GM19467 (cell line): Measurements from ENCODE around the gene MARK2.
A peak's percentile ranks its signal among the peaks of the same experiment; 100 is the strongest.

Experiments
- ATAC-seq: cut with Tn5 transposase; IDR thresholded peaks from one replicate; pipeline ENCODE4 v1.9.1; 2021; ENCODE audit warnings: mild to moderate bottlenecking, moderate library complexity; ENCODE audit not compliant: unreplicated experiment

The MARK2 gene

DNA sequence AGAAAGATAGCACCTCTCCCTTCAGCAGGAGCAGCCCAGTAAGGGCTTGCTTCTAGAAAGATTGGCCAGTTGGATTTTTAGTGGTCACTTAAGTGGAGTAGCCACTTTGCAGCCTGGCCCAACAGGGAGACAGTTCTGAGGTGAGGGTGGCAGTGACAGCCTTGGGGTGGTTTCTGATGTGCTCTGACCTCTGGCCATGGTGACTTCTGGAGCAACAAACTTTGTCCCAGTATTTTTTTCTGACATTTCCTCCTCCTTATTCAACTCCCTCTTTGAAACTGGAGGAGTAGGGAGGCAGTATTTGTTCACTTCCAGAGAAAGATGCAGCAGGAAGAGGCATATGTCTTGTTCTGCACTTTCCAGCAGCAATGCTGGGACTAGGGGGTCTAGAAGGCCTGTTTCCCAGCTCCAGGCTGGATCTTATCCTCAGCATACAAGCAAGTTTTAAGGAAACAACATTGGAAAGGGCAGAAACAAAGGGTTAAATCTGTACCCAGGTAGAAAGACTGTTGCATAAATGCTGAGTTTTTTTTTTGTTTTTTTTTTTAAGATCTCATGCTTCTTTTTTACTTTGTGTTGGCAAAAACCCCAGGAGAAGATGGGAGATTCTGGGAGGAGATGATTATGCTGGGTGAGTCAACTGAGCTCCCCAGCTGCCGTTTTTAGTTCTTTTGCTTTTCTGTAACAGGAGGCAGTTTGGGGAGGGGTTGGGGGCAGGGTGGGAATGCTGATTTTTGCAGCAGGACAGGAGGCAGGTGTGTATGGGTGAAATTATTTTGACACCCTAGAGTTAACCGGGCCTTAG is 40.9 kb downstream of the MARK2 start:
- ATAC-seq: no peak

DNA sequence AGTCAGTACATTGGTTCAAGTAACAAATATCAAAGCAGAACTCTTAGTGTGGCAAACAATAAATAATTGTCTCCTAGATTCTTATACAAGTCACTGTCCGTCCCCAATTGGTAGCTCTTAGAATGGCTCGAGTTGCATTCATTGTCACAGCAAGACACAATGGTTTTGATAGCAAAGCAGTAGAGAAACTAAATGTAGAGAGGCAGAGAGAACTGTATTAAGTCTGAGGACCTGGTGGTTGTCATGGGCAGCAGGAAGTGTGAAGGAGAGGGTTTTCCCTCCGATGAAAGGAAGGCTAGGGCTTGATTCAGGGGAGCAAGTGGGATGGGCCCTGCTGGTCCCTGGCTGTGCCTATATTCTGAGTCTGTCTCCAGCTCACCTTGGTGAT is 41.5 kb downstream of the MARK2 start:
- ATAC-seq: no peak

- no peak for ATAC-seq
These were observed 43.8 kb downstream of the MARK2 start for GRCh38 chr11:63882555-63883242.

- ATAC-seq: no peak
These were observed 44.9 kb downstream of the MARK2 start for GRCh38 chr11:63883791-63884190.

DNA sequence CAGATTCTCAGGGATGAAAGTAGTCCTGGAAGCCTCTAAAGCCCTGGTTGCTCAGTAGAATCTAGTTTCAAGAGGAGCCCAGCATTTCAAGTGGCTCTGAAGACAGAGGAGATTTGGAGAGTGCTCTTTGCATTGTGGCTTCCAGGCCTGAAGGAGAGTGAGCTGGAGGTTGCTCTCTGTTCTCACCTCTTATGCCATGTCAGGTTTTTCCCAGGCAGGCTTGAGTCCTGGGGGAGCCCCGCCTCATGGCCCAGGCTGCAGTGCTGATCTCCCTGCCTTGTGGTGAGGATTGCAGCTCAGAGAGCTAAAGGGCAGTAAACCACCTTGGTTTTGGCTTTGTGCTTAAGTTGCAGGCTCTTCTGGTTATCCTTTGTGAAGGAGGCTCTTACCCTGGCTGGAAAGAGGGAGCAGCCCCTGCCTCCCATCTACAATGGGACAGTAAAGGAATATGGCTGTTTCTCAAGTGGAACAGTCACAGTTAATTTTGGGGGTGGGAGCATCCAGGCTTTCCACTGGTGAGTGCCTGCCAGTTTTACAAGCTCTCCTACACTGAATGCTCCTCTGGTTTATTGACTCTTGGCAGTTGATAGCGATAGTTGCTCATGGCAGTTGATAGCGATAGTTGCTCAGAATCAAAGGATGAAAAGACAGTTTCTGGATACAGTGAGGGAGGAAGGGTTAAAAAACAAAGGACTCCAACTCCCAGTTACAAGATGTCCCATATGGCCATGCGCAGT is 45.5 kb downstream of the MARK2 start:
- ATAC-seq: no peak

GRCh38 chr11:63887386-63887999 is 48.6 kb downstream of the MARK2 start:
- no peak for ATAC-seq

DNA sequence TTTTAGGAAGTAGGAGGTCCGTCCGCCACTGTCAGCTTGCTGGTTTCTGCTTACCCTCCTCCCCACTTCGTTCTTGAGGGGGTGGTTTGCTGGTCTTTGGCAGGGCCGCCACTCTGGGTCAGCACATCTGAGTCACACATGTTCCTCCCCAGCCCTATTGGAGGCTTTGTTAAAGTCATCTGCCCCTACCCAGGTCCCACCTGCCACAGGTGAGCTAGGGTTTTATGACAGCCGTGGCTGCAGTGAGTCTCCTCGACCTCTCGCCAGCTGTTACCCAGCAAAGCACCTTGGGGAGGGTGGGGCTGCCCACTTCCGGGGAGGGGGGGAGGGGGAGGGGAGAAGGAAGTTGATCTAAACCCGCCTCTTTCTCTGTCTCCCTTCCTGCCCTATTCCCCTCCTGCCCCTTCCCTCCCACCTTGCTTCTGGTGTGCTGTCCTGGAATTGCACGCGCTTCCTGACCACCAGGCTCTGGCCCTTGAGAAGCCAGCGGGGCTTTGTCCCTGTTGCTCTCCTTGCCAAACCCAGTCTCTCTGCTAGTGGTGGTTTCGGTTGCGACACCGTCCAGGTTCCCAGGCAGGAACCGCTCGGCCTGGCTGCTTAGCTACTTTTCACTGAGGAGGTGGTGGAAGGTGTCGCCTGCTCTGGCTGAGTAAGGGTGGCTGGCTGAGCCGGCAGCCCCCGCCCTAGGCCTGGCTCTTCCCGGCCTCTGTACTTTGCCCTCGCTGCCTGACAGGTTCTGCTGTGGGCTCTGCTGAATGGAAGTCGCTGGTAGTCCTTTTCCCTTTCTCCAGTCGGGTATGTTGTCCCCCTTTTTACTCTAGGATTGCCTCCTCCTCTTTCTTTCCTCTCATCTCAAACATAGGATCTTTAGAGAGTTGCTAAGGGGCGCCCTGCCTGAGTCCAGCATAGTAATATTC is 49.5 kb downstream of the MARK2 start:
- peak; percentile 62 for ATAC-seq

GRCh38 chr11:63889344-63889743 is 50.4 kb downstream of the MARK2 start:
- ATAC-seq: no peak

DNA sequence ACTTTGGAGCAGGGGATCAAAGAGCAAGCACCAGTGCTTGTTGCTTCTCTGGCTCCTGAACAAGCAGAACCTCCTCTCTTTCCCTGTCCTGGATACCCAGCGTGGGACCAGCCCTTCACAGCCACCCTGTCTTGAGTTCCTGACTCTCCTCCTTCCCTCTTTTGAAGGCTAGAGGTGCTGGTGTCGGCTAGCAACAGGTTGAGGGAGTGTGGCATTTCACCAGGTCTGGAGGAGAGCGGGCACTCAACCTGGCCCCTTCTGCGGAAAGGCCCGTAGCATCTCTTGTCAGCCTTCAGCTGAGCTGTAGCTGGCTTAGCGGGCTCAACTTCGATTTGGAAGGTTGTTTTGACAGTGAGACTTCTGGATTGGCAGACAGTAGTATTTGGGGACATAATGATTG is 51.5 kb downstream of the MARK2 start:
- ATAC-seq: no peak

GRCh38 chr11:63892228-63892627 is 53.3 kb downstream of the MARK2 start:
- no peak for ATAC-seq

DNA sequence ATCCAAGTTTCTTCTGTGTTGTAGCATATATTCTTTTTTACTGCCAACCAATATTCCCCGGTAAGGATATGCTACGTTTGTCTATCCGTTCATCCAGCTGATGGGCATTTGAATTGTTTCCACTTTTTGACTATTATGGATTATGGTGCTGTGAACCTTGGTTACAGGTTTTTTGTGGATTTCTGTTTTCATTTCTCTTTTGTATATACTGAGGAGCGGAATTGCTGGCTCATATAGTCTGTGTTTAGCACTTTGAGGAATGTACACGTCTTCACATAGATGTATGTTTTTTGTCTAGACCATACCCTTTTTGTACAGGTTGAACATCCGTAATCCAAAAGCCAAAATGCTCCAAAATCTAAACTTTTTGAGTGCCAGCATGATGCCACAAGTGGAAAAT is 54.4 kb downstream of the MARK2 start:
- ATAC-seq: no peak

GRCh38 chr11:63896071-63896470 is 57.2 kb downstream of the MARK2 start:
- no peak for ATAC-seq

DNA sequence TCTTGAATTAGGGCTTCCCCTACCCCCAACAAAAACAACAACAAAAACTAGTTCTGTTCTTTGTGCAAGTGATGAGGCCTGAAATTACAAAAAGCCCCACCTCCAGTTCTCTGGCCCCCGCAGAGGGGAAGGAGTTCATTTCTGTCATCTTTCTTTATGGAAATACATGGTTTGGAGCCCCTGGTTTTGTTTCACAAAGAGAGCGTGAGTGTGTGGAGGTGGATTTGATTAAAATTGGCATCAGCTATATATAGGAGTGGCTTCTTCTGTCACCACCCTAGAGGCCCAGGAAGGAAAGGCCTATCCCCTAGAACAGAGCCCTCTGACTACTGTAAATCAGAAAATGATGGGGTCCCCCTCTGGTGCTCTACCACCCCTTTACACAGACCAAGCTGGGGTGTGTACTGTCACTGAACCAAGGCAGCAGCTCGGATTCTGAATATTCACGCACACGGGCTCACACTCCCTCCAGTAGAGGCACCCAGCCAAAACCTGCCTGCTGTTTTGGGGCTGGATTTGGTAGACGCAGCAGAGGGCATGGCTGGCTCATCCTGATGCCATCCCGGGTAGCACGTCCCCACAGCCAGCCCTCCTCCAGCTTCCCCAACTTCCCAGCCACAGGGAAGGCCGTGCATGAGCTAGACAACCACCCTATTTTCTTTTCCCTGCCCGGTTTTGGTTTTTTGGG is 58.7 kb downstream of the MARK2 start:
- ATAC-seq: no peak

- ATAC-seq: no peak
These were observed 62.8 kb downstream of the MARK2 start for GRCh38 chr11:63901660-63902059.

DNA sequence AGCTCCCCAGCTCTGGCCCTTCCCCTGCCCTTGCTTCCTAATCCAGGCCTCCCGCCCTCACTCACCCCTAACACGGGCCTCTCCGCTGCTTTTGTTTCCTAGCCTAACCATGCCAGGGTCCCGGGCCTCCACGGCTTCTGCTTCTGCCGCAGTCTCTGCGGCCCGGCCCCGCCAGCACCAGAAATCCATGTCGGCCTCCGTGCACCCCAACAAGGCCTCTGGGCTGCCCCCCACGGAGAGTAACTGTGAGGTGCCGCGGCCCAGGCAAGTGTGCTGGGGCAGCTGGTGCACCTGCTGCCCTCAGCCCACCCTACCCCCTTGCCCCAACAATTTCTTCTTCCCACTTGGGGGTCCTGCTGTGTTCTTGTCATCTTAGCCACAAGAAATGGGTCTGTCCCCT is 65.0 kb downstream of the MARK2 start:
- no peak for ATAC-seq

- ATAC-seq: no peak
These were observed 65.8 kb downstream of the MARK2 start for GRCh38 chr11:63904743-63905142.

- ATAC-seq: no peak
These were observed 66.3 kb downstream of the MARK2 start for GRCh38 chr11:63905179-63905578.

- no peak for ATAC-seq
These were observed 67.2 kb downstream of the MARK2 start for GRCh38 chr11:63906087-63906486.

DNA sequence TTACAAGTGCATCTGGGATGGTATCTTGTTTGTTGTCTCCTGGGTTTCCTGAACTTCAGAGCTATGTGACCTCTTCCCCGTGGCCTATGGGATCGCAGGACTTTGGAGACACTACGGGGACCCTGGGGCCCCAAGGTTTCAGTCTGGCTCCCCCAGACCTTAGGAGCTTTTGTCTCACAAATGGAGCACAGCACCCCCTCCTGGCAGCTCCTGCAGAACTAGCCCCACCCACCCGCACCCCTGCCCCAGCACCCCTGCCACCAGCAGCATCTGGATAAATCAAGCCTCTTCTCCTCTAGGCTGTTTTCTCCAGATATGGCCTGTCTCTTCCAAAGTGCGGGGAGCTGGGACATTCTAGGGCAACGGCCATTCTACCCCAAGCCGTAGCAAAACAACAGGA is 67.7 kb downstream of the MARK2 start:
- no peak for ATAC-seq

DNA sequence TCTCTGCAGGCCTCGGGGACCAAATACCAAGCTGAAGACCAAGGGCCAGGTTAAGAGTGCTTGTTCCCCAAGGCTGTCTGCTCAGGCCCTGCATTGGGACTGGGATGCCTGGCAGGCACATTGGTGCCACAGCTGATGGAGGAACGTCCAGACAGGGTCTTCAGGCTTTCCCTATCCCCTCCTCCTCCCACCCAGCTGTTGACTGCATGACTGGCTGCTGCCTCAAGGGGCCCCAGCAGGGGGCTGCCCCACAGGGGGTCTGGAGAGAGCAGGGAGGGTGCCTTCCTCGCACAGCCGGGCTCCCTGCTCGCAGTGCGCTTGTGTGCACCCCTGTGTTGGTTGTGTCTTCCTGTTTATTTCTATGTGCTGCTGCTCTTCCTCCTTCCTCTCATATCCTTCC is 68.2 kb downstream of the MARK2 start:
- no peak for ATAC-seq
